ELF-1 (cell line): ENCODE data around the gene MAPKAPK2.
"Not testable (repeated sequence)": the region's sequence is repeated elsewhere in the genome, so short reads cannot be mapped to it uniquely, and the experiment has no call there.

Experiments
- DNase-seq: peaks from one replicate; pipeline ENCODE4 v3.0.0-alpha.2; 2016; ENCODE audit warnings: low read depth, low spot score

Gene MAPKAPK2

GRCh38 chr1:206772243-206772937 is 87.7 kb downstream of the MAPKAPK2 start, which contains the start of gene IL10:
Gene IL10, minus strand, starts transcription at chr1:206772494. Its CDS starts 59 bp downstream, at chr1:206772435.
- DNase-seq = no peak

- no peak for DNase-seq
These were observed 89.4 kb downstream of the MAPKAPK2 start for GRCh38 chr1:206774093-206774492.

GRCh38 chr1:206776229-206776628 is 91.5 kb downstream of the MAPKAPK2 start:
- peak; percentile 37 for DNase-seq

- DNase-seq = no peak
These were observed 93.3 kb downstream of the MAPKAPK2 start for GRCh38 chr1:206778031-206778430.

- DNase-seq = not testable (repeated sequence)
These were observed 94.2 kb downstream of the MAPKAPK2 start for GRCh38 chr1:206778911-206779310.

- DNase-seq = no peak
These were observed 94.9 kb downstream of the MAPKAPK2 start for GRCh38 chr1:206779638-206780037.

- no peak for DNase-seq
These were observed 97.7 kb downstream of the MAPKAPK2 start for GRCh38 chr1:206782448-206782847.

- DNase-seq = no peak
These were observed 98.8 kb downstream of the MAPKAPK2 start for GRCh38 chr1:206783506-206783905.
